Esophagus muscularis mucosa (tissue), 4 donors: ENCODE measurements around the gene NT5DC3.

Experiments used
- EP300 ChIP-seq: sonication (generic); formaldehyde crosslinking; IDR thresholded peaks from one replicate; pipeline ENCODE4 v1.6.1; 2017; ENCODE audit warnings: antibody characterized with exemption
- POLR2A ChIP-seq: fragments of 450-650 bp; IDR thresholded peaks from one replicate; pipeline ENCODE4 v1.6.1; 2017; ENCODE audit warnings: antibody characterized with exemption, moderate library complexity, mild to moderate bottlenecking, low read depth
- POLR2AphosphoS5 ChIP-seq, 2 donors: sonication (generic); formaldehyde crosslinking; IDR thresholded peaks; one replicate each; pipeline ENCODE4 v1.6.1; 2017; ENCODE audit warnings: antibody characterized with exemption in 2 of 2
- TF ChIP-seq, protein P1 (sequence below), 3 experiments: fragments of 200-600 bp in 2 of 3; fragments of 450-650 bp in 1 of 3; sonication (generic) in 2 of 3; IDR thresholded peaks; one replicate each; pipeline ENCODE4 v1.5.1; 2017 to 2019; ENCODE audit warnings: antibody characterized with exemption in 3 of 3, mild to moderate bottlenecking in 2 of 3, moderate library complexity in 1 of 3

DNA sequence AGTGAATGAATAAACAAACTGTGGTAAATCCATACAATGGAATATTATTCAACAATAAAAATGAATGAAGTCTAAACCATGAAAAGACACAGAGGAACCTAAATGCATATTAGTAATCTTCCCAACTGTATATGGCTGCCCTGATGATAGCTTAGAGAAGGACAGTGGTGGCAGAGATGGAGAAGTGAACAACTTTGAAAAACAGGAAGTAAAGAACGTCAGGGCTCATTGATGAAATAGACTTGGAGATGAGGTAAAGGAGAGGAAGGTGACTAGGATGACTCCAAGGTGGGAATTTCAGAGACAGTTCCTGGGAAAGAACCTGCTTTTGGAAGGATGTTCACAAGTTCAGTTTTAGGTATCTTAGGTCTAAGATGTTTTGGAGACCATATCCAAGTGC lies 36.3 kb upstream of the NT5DC3 start:
- TF ChIP-seq, protein P1, sequence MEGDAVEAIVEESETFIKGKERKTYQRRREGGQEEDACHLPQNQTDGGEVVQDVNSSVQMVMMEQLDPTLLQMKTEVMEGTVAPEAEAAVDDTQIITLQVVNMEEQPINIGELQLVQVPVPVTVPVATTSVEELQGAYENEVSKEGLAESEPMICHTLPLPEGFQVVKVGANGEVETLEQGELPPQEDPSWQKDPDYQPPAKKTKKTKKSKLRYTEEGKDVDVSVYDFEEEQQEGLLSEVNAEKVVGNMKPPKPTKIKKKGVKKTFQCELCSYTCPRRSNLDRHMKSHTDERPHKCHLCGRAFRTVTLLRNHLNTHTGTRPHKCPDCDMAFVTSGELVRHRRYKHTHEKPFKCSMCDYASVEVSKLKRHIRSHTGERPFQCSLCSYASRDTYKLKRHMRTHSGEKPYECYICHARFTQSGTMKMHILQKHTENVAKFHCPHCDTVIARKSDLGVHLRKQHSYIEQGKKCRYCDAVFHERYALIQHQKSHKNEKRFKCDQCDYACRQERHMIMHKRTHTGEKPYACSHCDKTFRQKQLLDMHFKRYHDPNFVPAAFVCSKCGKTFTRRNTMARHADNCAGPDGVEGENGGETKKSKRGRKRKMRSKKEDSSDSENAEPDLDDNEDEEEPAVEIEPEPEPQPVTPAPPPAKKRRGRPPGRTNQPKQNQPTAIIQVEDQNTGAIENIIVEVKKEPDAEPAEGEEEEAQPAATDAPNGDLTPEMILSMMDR (IDR thresholded peaks at IDR 0.05): no peak
- no peak for TF ChIP-seq POLR2AphosphoS5 (IDR thresholded peaks at IDR 0.05)
- no peak for TF ChIP-seq POLR2A
- no peak for TF ChIP-seq EP300
